PC-9 (cell line): ENCODE results near the gene ADAM30. TPM values are rescaled to one million over a fixed set of nuclear protein-coding genes. Genes with fewer than 3 reads are reported as not detected.

Experiments
- BruUV-seq: library from RNA; stranded (reverse); fragments of 400-500 nt; replicated peaks from 2 replicates; lab custom pipeline; 2021; lab: Mats Ljungman, UMichigan
- CTCF ChIA-PET: fragments of 300-600 bp; sonication (Branson Sonifier 250); formaldehyde crosslinking; loops from one replicate; lab custom pipeline; 2022; ENCODE audit warnings: antibody characterized with exemption; lab: Charles Lee
- POLR2A ChIA-PET: fragments of 300-600 bp; sonication (Branson Sonifier 250); formaldehyde crosslinking; loops from one replicate; lab custom pipeline; 2022; ENCODE audit warnings: antibody characterized with exemption; ENCODE audit not compliant: unreplicated experiment; lab: Charles Lee
- DNase-seq, 2 experiments: peaks; one replicate each; pipeline versions ENCODE4 v3.0.0 to v3.0.0-alpha.2; 2015 to 2022; ENCODE audit warnings: mixed read lengths in 1 of 2
- H2AFZ ChIP-seq: fragments of 200-600 bp; sonication (generic); 2 replicates; pipeline ENCODE4 v1.8.1; 2017; ENCODE audit warnings: antibody characterized with exemption
- H3F3A ChIP-seq: fragments of 200-600 bp; sonication (generic); 2 replicates; pipeline ENCODE4 v1.8.1; 2017; ENCODE audit warnings: antibody characterized with exemption, mild to moderate bottlenecking, low read depth; ENCODE audit not compliant: insufficient read depth
- H3K27ac ChIP-seq: fragments of 200-600 bp; sonication (generic); 2 replicates; pipeline ENCODE4 v1.6.1; 2016; ENCODE audit warnings: mixed run types
- H3K27me3 ChIP-seq: fragments of 200-600 bp; sonication (generic); 2 replicates; pipeline ENCODE4 v1.6.1; 2016; ENCODE audit warnings: low read depth, mixed run types; ENCODE audit not compliant: insufficient read depth
- H3K36me3 ChIP-seq: fragments of 200-600 bp; sonication (generic); 2 replicates; pipeline ENCODE4 v1.6.1; 2016; ENCODE audit warnings: low read depth, mixed run types
- H3K4me1 ChIP-seq: fragments of 200-600 bp; sonication (generic); replicated peaks from 2 replicates; pipeline ENCODE4 v1.6.1; 2016; ENCODE audit warnings: mixed run types; ENCODE audit not compliant: insufficient read depth
- H3K4me2 ChIP-seq: fragments of 200-600 bp; sonication (generic); 2 replicates; pipeline ENCODE4 v1.6.1; 2017; ENCODE audit warnings: mixed run types
- H3K4me3 ChIP-seq: fragments of 200-600 bp; sonication (generic); 2 replicates; pipeline ENCODE4 v1.6.1; 2016; ENCODE audit warnings: mixed run types
- H3K79me2 ChIP-seq: fragments of 200-600 bp; sonication (generic); 2 replicates; pipeline ENCODE4 v1.6.1; 2017; ENCODE audit warnings: low read depth, mixed run types
- H3K9me2 ChIP-seq: fragments of 200-600 bp; sonication (generic); 2 replicates; pipeline ENCODE4 v1.8.1; 2017; ENCODE audit warnings: mild to moderate bottlenecking; ENCODE audit not compliant: insufficient read depth
- H3K9me3 ChIP-seq: fragments of 200-600 bp; sonication (generic); 2 replicates; pipeline ENCODE4 v1.8.1; 2016; ENCODE audit warnings: low read depth; ENCODE audit not compliant: insufficient read depth
- H4K20me1 ChIP-seq: fragments of 200-600 bp; sonication (generic); 2 replicates; pipeline ENCODE4 v1.8.1; 2017; ENCODE audit not compliant: insufficient read depth
- CTCF ChIP-seq: fragments of 200-600 bp; sonication (generic); conservative IDR thresholded peaks from 2 replicates; pipeline ENCODE4 v1.6.1; 2017; ENCODE audit warnings: mixed run types, antibody characterized with exemption, mild to moderate bottlenecking, moderate library complexity
- EZH2 ChIP-seq: fragments of 200-600 bp; sonication (generic); IDR thresholded peaks from 2 replicates; pipeline ENCODE4 v1.8.0; 2017; ENCODE audit warnings: antibody characterized with exemption, low read depth
- intact Hi-C: fragments of 100-400 bp; cut with micrococcal nuclease; formaldehyde crosslinking; loops from one replicate; pipeline ENCODE4 v1.10.0; 2022; ENCODE audit not compliant: unreplicated experiment
- total RNA-seq: library from RNA; stranded (reverse); gene quantifications from 2 replicates; pipeline ENCODE4 v1.2.3, GENCODE V29; 2021

ADAM30 gene
- total RNA-seq, 1 experiment from 2014 or later: not detected

- H3K9me3 ChIP-seq: no peaks in the 10 kb centered on the region
- H3F3A ChIP-seq: no peaks in the 10 kb centered on the region
- BruUV-seq: no TSS peak
- ChIA-PET CTCF (no interaction called here), POLR2A (no interaction called here)
- H3K4me1 ChIP-seq: no peaks in the 10 kb centered on the region
- H3K4me3 ChIP-seq: no peak overlapping the region
- no peaks in the 10 kb centered on the region for H3K27me3 ChIP-seq
- no peaks in the 10 kb centered on the region for H4K20me1 ChIP-seq
- intact Hi-C loops: no loop called here
- no peaks in the 10 kb centered on the region for H3K9me2 ChIP-seq
- no peak for TF ChIP-seq CTCF
- TF ChIP-seq EZH2: no peak
- H3K79me2 ChIP-seq: no peaks in the 10 kb centered on the region
- no peak overlapping the region for H2AFZ ChIP-seq
- no peak overlapping the region for H3K27ac ChIP-seq
- H3K4me2 ChIP-seq: no peak overlapping the region
- no peak for DNase-seq
- H3K36me3 ChIP-seq: no peaks in the 10 kb centered on the region
These were observed 6.6 kb upstream of the ADAM30 start for GRCh38 chr1:119902775-119903442.

- BruUV-seq: no TSS peak
- H3F3A ChIP-seq: no peaks in the 10 kb centered on the region
- no peak overlapping the region for H2AFZ ChIP-seq
- no peaks in the 10 kb centered on the region for H3K4me1 ChIP-seq
- TF ChIP-seq CTCF (no peak), EZH2 (no peak)
- H3K36me3 ChIP-seq: no peaks in the 10 kb centered on the region
- no peak for DNase-seq
- intact Hi-C loops: no loop called here
- no peaks in the 10 kb centered on the region for H3K9me3 ChIP-seq
- H3K4me3 ChIP-seq: no peak overlapping the region
- no peaks in the 10 kb centered on the region for H4K20me1 ChIP-seq
- ChIA-PET CTCF (no interaction called here), POLR2A (no interaction called here)
- no peaks in the 10 kb centered on the region for H3K9me2 ChIP-seq
- no peak overlapping the region for H3K27ac ChIP-seq
- no peaks in the 10 kb centered on the region for H3K27me3 ChIP-seq
- H3K79me2 ChIP-seq: no peaks in the 10 kb centered on the region
- no peak overlapping the region for H3K4me2 ChIP-seq
These were observed 2.8 kb upstream of the ADAM30 start for GRCh38 chr1:119898981-119899720.

GRCh38 chr1:119898530-119898929 lies 2.2 kb upstream of the ADAM30 start:
- Histone ChIP-seq H3K79me2 (no peaks in the 10 kb centered on the region), H3K9me2 (no peaks in the 10 kb centered on the region), H3K4me3 (no peak overlapping the region), H3F3A (no peaks in the 10 kb centered on the region), H3K36me3 (no peaks in the 10 kb centered on the region), H3K4me2 (no peak overlapping the region), H3K27ac (no peak overlapping the region), H4K20me1 (no peaks in the 10 kb centered on the region), H3K27me3 (no peaks in the 10 kb centered on the region), H3K4me1 (no peaks in the 10 kb centered on the region), H3K9me3 (no peaks in the 10 kb centered on the region), H2AFZ (no peak overlapping the region)
- POLR2A ChIA-PET: no interaction called here
- intact Hi-C loops: no loop called here
- no TSS peak for BruUV-seq
- TF ChIP-seq CTCF (no peak), EZH2 (no peak)
- CTCF ChIA-PET: no interaction called here
- DNase-seq: no peak
